ENCODE data around the gene ZNF775. TPM values are rescaled to one million over a fixed set of nuclear protein-coding genes. Genes with fewer than 3 reads are reported as not detected.

ZNF775 gene
- total and polyA plus RNA-seq, 2 experiments from 2014 or later = 0.75 to 3.9 TPM

DNA sequence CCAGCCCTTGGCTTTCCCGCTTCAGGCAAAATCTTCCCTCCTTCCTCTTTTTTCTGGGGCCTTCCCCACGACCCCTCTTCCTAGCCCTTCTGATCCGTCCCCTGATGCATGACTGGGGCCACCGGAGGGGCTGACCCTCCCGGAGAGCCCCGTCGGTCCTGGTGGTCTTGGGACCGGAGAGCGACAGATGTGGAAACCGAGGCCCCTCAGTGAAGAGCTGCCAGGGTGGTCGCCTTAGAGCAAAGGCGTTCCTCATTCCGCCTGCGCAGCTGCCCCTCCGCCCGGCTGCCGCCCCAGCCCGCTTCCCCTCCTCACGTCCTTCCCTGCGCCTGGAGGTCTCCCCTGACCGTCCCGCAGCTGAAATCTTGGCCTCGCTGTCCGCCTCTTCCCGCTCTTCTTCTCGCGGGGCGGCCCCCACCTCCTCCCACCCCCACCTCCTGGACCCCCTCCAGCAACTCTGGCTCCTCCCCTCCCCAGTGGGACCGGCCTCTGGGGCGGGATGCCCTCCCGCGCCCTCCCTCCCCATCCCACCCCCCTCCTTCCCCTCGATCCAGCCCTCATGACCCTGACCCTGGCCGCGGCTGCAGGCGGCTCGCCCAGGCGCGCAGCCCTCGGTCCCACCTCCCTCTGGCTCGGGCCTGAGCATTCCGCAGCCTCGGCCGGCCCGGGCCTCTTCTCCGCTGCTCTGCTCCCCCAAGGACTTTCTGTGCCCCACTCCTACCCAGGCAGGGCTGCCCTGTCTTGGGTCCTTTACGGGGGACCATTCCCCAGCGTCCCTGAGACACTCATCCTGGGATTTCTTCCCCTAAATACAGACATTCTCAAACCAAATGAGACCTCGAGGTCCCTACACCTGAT is 37.6 kb upstream of the ZNF775 start, which contains the start of gene RARRES2:
RARRES2 (minus strand) TSS at position 367 of the 858 bp plus-strand sequence. CDS start 1,020 bp downstream, outside the sequence.
- Histone ChIP-seq H2AFZ (no peak within 1 kb of the TSS), H3K4me1 (ENCODE audit: insufficient read depth) (no peaks in the 10 kb centered on the region), H3K9me2 (ENCODE audit: insufficient read depth) (no peaks in the 10 kb centered on the region), H3K4me3 (no peak within 1 kb of the TSS), H4K20me1 (ENCODE audit: insufficient read depth) (no peaks in the 10 kb centered on the region), H3K4me2 (ENCODE audit: unreplicated experiment) (no peak within 1 kb of the TSS), H3K27ac (no peak within 1 kb of the TSS), H3K36me3 (ENCODE audit: low read depth) (no peaks in the 10 kb centered on the region), H3K9ac (no peak within 1 kb of the TSS), H3K27me3 (replicated peaks; ENCODE audit: insufficient read depth) (peaks cover 26% of the 10 kb centered on the region), H3F3A (ENCODE audit: insufficient read depth) (no peaks in the 10 kb centered on the region), H3K79me2 (ENCODE audit: insufficient read depth) (no peaks in the 10 kb centered on the region), H3K9me3 (ENCODE audit: low read depth) (no peaks in the 10 kb centered on the region)
- DNase-seq = no peak
- in situ Hi-C loops (cut with MboI) = no loop called here
- no peak for TF ChIP-seq EZH2phosphoT487 (IDR thresholded peaks at IDR 0.05; ENCODE audit: insufficient read depth, low read depth)
- no peak for TF ChIP-seq EZH2 (IDR thresholded peaks at IDR 0.05; ENCODE audit: insufficient read depth, poor library complexity, severe bottlenecking)
- 5 to 8% methylated on average over 26 to 49 of the region's 49 CpGs for WGBS, 2 experiments (ENCODE audit: low coverage in 1 of 2, low lambda C conversion rate in 2 of 2, missing lambda C conversion rate in 2 of 2)

DNA sequence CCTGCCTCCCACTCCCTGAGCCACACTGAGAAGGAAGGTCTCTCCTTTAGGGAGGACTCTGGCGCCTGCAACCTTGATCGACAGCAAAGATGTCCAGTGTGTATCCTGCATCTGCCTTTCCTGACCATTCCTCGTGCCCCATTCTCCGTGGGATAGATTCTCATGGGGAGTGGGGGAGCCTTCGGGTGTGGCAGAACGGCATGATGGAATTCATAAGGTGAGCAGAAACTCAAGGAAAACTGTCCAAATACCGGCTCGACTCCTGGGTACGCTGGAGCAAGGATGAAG is 37.1 kb upstream of the ZNF775 start:
- no peak overlapping the region for H3K27ac ChIP-seq
- no peaks in the 10 kb centered on the region for H3K4me1 ChIP-seq (ENCODE audit: insufficient read depth)
- in situ Hi-C loops (cut with MboI) = no loop called here
- no peaks in the 10 kb centered on the region for H3K9me2 ChIP-seq (ENCODE audit: insufficient read depth)
- no peaks in the 10 kb centered on the region for H3K36me3 ChIP-seq (ENCODE audit: low read depth)
- WGBS, 2 experiments (ENCODE audit: low coverage in 1 of 2, low lambda C conversion rate in 2 of 2, missing lambda C conversion rate in 2 of 2) = 72 to 73% methylated on average over 9 of the region's 9 CpGs
- peaks cover 26% of the 10 kb centered on the region for H3K27me3 ChIP-seq (replicated peaks; ENCODE audit: insufficient read depth)
- H3K79me2 ChIP-seq (ENCODE audit: insufficient read depth) = no peaks in the 10 kb centered on the region
- H3K4me3 ChIP-seq = no peak overlapping the region
- H3K4me2 ChIP-seq (ENCODE audit: unreplicated experiment) = no peak overlapping the region
- H3F3A ChIP-seq (ENCODE audit: insufficient read depth) = no peaks in the 10 kb centered on the region
- no peak overlapping the region for H2AFZ ChIP-seq
- no peak for DNase-seq
- H4K20me1 ChIP-seq (ENCODE audit: insufficient read depth) = no peaks in the 10 kb centered on the region
- H3K9ac ChIP-seq = no peak overlapping the region
- H3K9me3 ChIP-seq (ENCODE audit: low read depth) = no peaks in the 10 kb centered on the region
- TF ChIP-seq EZH2 (IDR thresholded peaks at IDR 0.05; ENCODE audit: insufficient read depth, poor library complexity, severe bottlenecking) (no peak), EZH2phosphoT487 (IDR thresholded peaks at IDR 0.05; ENCODE audit: insufficient read depth, low read depth) (no peak)

DNA sequence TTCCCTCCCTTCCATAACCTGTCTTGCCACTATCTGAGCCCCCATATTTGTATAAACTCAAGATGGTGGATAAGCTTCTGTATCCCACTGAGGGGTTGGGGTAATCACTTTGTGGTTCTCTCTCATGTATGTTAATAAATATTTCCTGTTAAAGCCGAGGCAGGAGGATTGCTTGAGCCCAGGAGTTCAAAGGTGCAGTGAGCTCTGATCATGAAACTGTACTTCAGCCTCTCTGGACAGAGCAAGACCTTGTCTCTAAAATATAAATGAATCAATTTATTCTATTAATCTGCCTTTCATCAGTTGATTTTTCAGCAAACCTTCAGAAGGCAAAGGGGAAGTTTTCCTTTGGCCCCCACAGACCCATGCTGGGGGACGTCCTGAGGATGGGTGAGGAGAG is 35.9 kb upstream of the ZNF775 start:
- Histone ChIP-seq H3K27ac (no peak overlapping the region), H4K20me1 (ENCODE audit: insufficient read depth) (no peaks in the 10 kb centered on the region), H3K9me2 (ENCODE audit: insufficient read depth) (no peaks in the 10 kb centered on the region), H3K4me2 (ENCODE audit: unreplicated experiment) (no peak overlapping the region), H3K4me3 (no peak overlapping the region), H3K4me1 (ENCODE audit: insufficient read depth) (no peaks in the 10 kb centered on the region), H3K9ac (no peak overlapping the region), H3K9me3 (ENCODE audit: low read depth) (no peaks in the 10 kb centered on the region), H3K36me3 (ENCODE audit: low read depth) (no peaks in the 10 kb centered on the region), H3K79me2 (ENCODE audit: insufficient read depth) (no peaks in the 10 kb centered on the region), H3K27me3 (replicated peaks; ENCODE audit: insufficient read depth) (peaks cover 26% of the 10 kb centered on the region), H2AFZ (no peak overlapping the region), H3F3A (ENCODE audit: insufficient read depth) (no peaks in the 10 kb centered on the region)
- no peak for DNase-seq
- TF ChIP-seq EZH2 (IDR thresholded peaks at IDR 0.05; ENCODE audit: insufficient read depth, poor library complexity, severe bottlenecking) = no peak
- in situ Hi-C loops (cut with MboI) = no loop called here
- 17 to 18% methylated on average over 2 of the region's 2 CpGs for WGBS, 2 experiments (ENCODE audit: low coverage in 1 of 2, low lambda C conversion rate in 2 of 2, missing lambda C conversion rate in 2 of 2)

- Histone ChIP-seq H3K27ac (no peak overlapping the region), H3K4me2 (ENCODE audit: unreplicated experiment) (no peak overlapping the region), H3F3A (ENCODE audit: insufficient read depth) (no peaks in the 10 kb centered on the region), H4K20me1 (ENCODE audit: insufficient read depth) (no peaks in the 10 kb centered on the region), H2AFZ (no peak overlapping the region), H3K4me3 (no peak overlapping the region), H3K79me2 (ENCODE audit: insufficient read depth) (no peaks in the 10 kb centered on the region), H3K27me3 (replicated peaks; ENCODE audit: insufficient read depth) (peaks cover 26% of the 10 kb centered on the region), H3K9me3 (ENCODE audit: low read depth) (no peaks in the 10 kb centered on the region), H3K4me1 (ENCODE audit: insufficient read depth) (no peaks in the 10 kb centered on the region), H3K9ac (no peak overlapping the region), H3K36me3 (ENCODE audit: low read depth) (no peaks in the 10 kb centered on the region), H3K9me2 (ENCODE audit: insufficient read depth) (no peaks in the 10 kb centered on the region)
- TF ChIP-seq EZH2phosphoT487 (IDR thresholded peaks at IDR 0.05; ENCODE audit: insufficient read depth, low read depth) (no peak), EZH2 (IDR thresholded peaks at IDR 0.05; ENCODE audit: insufficient read depth, poor library complexity, severe bottlenecking) (no peak)
- in situ Hi-C loops (cut with MboI) = no loop called here
- DNase-seq = no peak
Observed at GRCh38 chr7:150344299-150344698, 34.8 kb upstream of the ZNF775 start.
